HG02678 (cell line): Measurements from ENCODE around the gene ASB18.

Experiments used
- ATAC-seq: cut with Tn5 transposase; IDR thresholded peaks from one replicate; pipeline ENCODE4 v1.9.1; 2021; ENCODE audit warnings: mild to moderate bottlenecking, moderate library complexity; ENCODE audit not compliant: unreplicated experiment

The ASB18 gene

GRCh38 chr2:236244256-236244655, 19.9 kb downstream of the ASB18 start:
- ATAC-seq: no peak

GRCh38 chr2:236242057-236242495, 22.1 kb downstream of the ASB18 start:
- ATAC-seq: no peak

- ATAC-seq: no peak
These were observed 22.8 kb downstream of the ASB18 start for GRCh38 chr2:236241181-236242056.

- no peak for ATAC-seq
These were observed 23.8 kb downstream of the ASB18 start for GRCh38 chr2:236240228-236240990.

- no peak for ATAC-seq
These were observed 24.7 kb downstream of the ASB18 start for GRCh38 chr2:236239276-236240065.

GRCh38 chr2:236238751-236239150, 25.5 kb downstream of the ASB18 start:
- no peak for ATAC-seq

GRCh38 chr2:236237468-236238190, 26.6 kb downstream of the ASB18 start:
- ATAC-seq: no peak

GRCh38 chr2:236236559-236237452, 27.4 kb downstream of the ASB18 start:
- ATAC-seq: no peak

- ATAC-seq: no peak
These were observed 35.0 kb downstream of the ASB18 start for GRCh38 chr2:236229186-236229585.

- ATAC-seq: no peak
These were observed 40.5 kb downstream of the ASB18 start for GRCh38 chr2:236223675-236224074.

- ATAC-seq: no peak
These were observed 42.4 kb downstream of the ASB18 start for GRCh38 chr2:236221798-236222197.

- ATAC-seq: no peak
These were observed 44.8 kb downstream of the ASB18 start for GRCh38 chr2:236219411-236219810.

GRCh38 chr2:236217926-236218325, 46.3 kb downstream of the ASB18 start:
- no peak for ATAC-seq

GRCh38 chr2:236216711-236217110, 47.5 kb downstream of the ASB18 start:
- ATAC-seq: no peak

GRCh38 chr2:236215761-236216333, 48.4 kb downstream of the ASB18 start:
- no peak for ATAC-seq

GRCh38 chr2:236215196-236215595, 49.0 kb downstream of the ASB18 start:
- ATAC-seq: no peak

- no peak for ATAC-seq
These were observed 49.7 kb downstream of the ASB18 start for GRCh38 chr2:236214376-236214995.

- no peak for ATAC-seq
These were observed 52.9 kb downstream of the ASB18 start for GRCh38 chr2:236211296-236211695.

- no peak for ATAC-seq
These were observed 53.7 kb downstream of the ASB18 start for GRCh38 chr2:236210536-236210935.
